H1 (cell line): Measurements from ENCODE around the gene AUH. TPM values are rescaled to one million over a fixed set of nuclear protein-coding genes. Genes with fewer than 3 reads are reported as not detected.

Experiments
- CTCF ChIA-PET: fragments of 300-600 bp; sonication (Branson Sonifier 250); formaldehyde crosslinking; loops from one replicate; lab custom pipeline; 2021; ENCODE audit not compliant: partially characterized antibody; lab: Charles Lee
- POLR2A ChIA-PET: fragments of 300-600 bp; sonication (Branson Sonifier 250); formaldehyde crosslinking; loops from one replicate; lab custom pipeline; 2021; ENCODE audit warnings: inconsistent platforms; ENCODE audit not compliant: partially characterized antibody; lab: Charles Lee
- DNase-seq, 2 experiments: peaks; one replicate each; pipeline versions ENCODE4 v3.0.0 to v3.0.0-alpha.2; 2010 to 2022; ENCODE audit warnings: low spot score in 2 of 2, low read depth in 1 of 2, mixed read lengths in 1 of 2
- FAIRE-seq: peaks from 2 replicates; lab custom pipeline; 2011; peaks lifted over from hg19 to GRCh38; lab: Jason Lieb, UNC
- H2AFZ ChIP-seq: 2 replicates; pipeline ENCODE4 v1.8.1; 2012; ENCODE audit warnings: low read length, inconsistent platforms
- H2AK5ac ChIP-seq: 2 replicates; pipeline ENCODE4 v1.6.1; 2013; ENCODE audit warnings: low read depth, low read length
- H2BK120ac ChIP-seq: replicated peaks from 2 replicates; pipeline ENCODE3; 2013; ENCODE audit warnings: low read depth, low read length, inconsistent platforms
- H2BK12ac ChIP-seq: 2 replicates; pipeline ENCODE4 v1.6.1; 2013; ENCODE audit warnings: low read depth, low read length
- H2BK15ac ChIP-seq: 2 replicates; pipeline ENCODE4 v1.6.1; 2013; ENCODE audit warnings: low read length
- H2BK20ac ChIP-seq: 2 replicates; pipeline ENCODE4 v1.6.1; 2013; ENCODE audit warnings: low read length
- H2BK5ac ChIP-seq: 2 replicates; pipeline ENCODE4 v1.6.1; 2013; ENCODE audit warnings: low read depth, low read length
- H3K14ac ChIP-seq: 2 replicates; pipeline ENCODE4 v1.6.1; 2013; ENCODE audit warnings: inconsistent platforms; ENCODE audit not compliant: insufficient read length
- H3K18ac ChIP-seq: 2 replicates; pipeline ENCODE4 v1.6.1; 2013; ENCODE audit warnings: low read length; ENCODE audit errors: extremely low read depth
- H3K23ac ChIP-seq: 2 replicates; pipeline ENCODE4 v1.6.1; 2013; ENCODE audit warnings: inconsistent platforms; ENCODE audit not compliant: insufficient read length
- H3K23me2 ChIP-seq: 2 replicates; pipeline ENCODE4 v1.6.1; 2013; ENCODE audit warnings: low read depth, low read length
- H3K27ac ChIP-seq: 2 replicates; pipeline ENCODE4 v1.6.1; 2011; ENCODE audit warnings: low read depth, low read length, inconsistent platforms
- H3K27me3 ChIP-seq, 4 experiments: replicated peaks in 1 of 4; 1 replicate in 1 of 4; 2 replicates in 3 of 4; pipeline versions ENCODE4 v1.6.1 to v1.8.1; 2011 to 2013; ENCODE audit warnings: low read length in 3 of 4, mild to moderate bottlenecking in 3 of 4, inconsistent platforms in 2 of 4, mixed read lengths in 2 of 4, moderate library complexity in 1 of 4; ENCODE audit not compliant: control insufficient read depth in 3 of 4, insufficient read depth in 3 of 4; ENCODE audit errors: extremely low read depth in 1 of 4
- H3K36me3 ChIP-seq, 4 experiments: 2 replicates each; pipeline versions ENCODE4 v1.6.1 to v1.8.1; 2011 to 2013; ENCODE audit warnings: mild to moderate bottlenecking in 4 of 4, low read length in 3 of 4, moderate library complexity in 2 of 4, control low read depth in 1 of 4, inconsistent platforms in 1 of 4; ENCODE audit not compliant: insufficient read depth in 4 of 4, control insufficient read depth in 2 of 4
- H3K4ac ChIP-seq: replicated peaks from 2 replicates; pipeline ENCODE3; 2013; ENCODE audit warnings: low read length, low read depth, mixed read lengths, inconsistent platforms; ENCODE audit not compliant: insufficient read length
- H3K4me1 ChIP-seq, 4 experiments: replicated peaks in 1 of 4; 1 replicate in 1 of 4; 2 replicates in 3 of 4; pipeline versions ENCODE4 v1.6.1 to v1.8.1; 2011 to 2013; ENCODE audit warnings: low read length in 3 of 4, inconsistent platforms in 2 of 4, mixed read lengths in 1 of 4; ENCODE audit not compliant: insufficient read depth in 4 of 4, control insufficient read depth in 3 of 4
- H3K4me2 ChIP-seq, 2 experiments: 2 replicates each; pipeline versions ENCODE4 v1.6.1 to v1.8.1; 2011 to 2013; ENCODE audit warnings: low read depth in 2 of 2, low read length in 2 of 2, control low read depth in 1 of 2, inconsistent platforms in 1 of 2, mild to moderate bottlenecking in 1 of 2; ENCODE audit not compliant: insufficient read depth in 1 of 2
- H3K4me3 ChIP-seq, 4 experiments: fragments of 200-600, 300-600 bp in 1 of 4; sonication (generic), shearing (Covaris generic), sonication (Bioruptor Twin) in 1 of 4; 2 replicates each; pipeline versions ENCODE4 v1.5.1 to v1.8.1; 2011 to 2016; ENCODE audit warnings: low read length in 4 of 4, low read depth in 3 of 4, control low read depth in 2 of 4, inconsistent platforms in 2 of 4, mild to moderate bottlenecking in 2 of 4, mixed read lengths in 1 of 4, moderate library complexity in 1 of 4; ENCODE audit not compliant: insufficient read depth in 2 of 4; ENCODE audit errors: extremely low read depth in 1 of 4
- H3K56ac ChIP-seq: replicated peaks from 2 replicates; pipeline ENCODE3; 2013; ENCODE audit warnings: low read depth, mild to moderate bottlenecking, mixed read lengths, low read length, inconsistent platforms; ENCODE audit not compliant: insufficient read length
- H3K79me1 ChIP-seq: 2 replicates; pipeline ENCODE4 v1.6.1; 2013; ENCODE audit warnings: low read depth, low read length, control low read depth
- H3K79me2 ChIP-seq, 2 experiments: 2 replicates each; pipeline versions ENCODE4 v1.6.1 to v1.8.1; 2012 to 2013; ENCODE audit warnings: low read length in 2 of 2, mild to moderate bottlenecking in 2 of 2, inconsistent platforms in 1 of 2; ENCODE audit not compliant: insufficient read depth in 2 of 2, control insufficient read depth in 1 of 2
- H3K9ac ChIP-seq, 4 experiments: replicated peaks in 1 of 4; 1 replicate in 1 of 4; 2 replicates in 3 of 4; pipeline versions ENCODE4 v1.6.1 to v1.8.1; 2011 to 2013; ENCODE audit warnings: low read depth in 3 of 4, low read length in 3 of 4, control low read depth in 2 of 4, mild to moderate bottlenecking in 2 of 4, moderate library complexity in 2 of 4, inconsistent platforms in 1 of 4; ENCODE audit errors: extremely low read depth in 1 of 4
- H3K9me3 ChIP-seq, 2 experiments: 2 replicates each; pipeline versions ENCODE4 v1.6.1 to v1.8.1; 2012 to 2013; ENCODE audit warnings: mild to moderate bottlenecking in 2 of 2, moderate library complexity in 2 of 2, control low read depth in 1 of 2, inconsistent platforms in 1 of 2, low read depth in 1 of 2, low read length in 1 of 2, mixed read lengths in 1 of 2; ENCODE audit not compliant: insufficient read depth in 2 of 2
- H4K20me1 ChIP-seq, 2 experiments: replicated peaks in 1 of 2; 2 replicates each; pipeline versions ENCODE3 to v1.8.1; 2011 to 2013; ENCODE audit warnings: inconsistent platforms in 2 of 2, low read length in 2 of 2, mild to moderate bottlenecking in 1 of 2; ENCODE audit not compliant: insufficient read depth in 2 of 2, control insufficient read depth in 1 of 2
- H4K5ac ChIP-seq: 2 replicates; pipeline ENCODE4 v1.6.1; 2013; ENCODE audit warnings: low read length, low read depth, mixed read lengths, inconsistent platforms; ENCODE audit not compliant: insufficient read length
- H4K8ac ChIP-seq: 2 replicates; pipeline ENCODE4 v1.8.0; 2013; ENCODE audit warnings: mild to moderate bottlenecking, moderate library complexity, low read length, inconsistent platforms; ENCODE audit not compliant: insufficient read depth; ENCODE audit errors: extremely low read depth
- H4K91ac ChIP-seq: replicated peaks from 2 replicates; pipeline ENCODE3; 2013; ENCODE audit warnings: low read length, mixed read lengths, inconsistent platforms; ENCODE audit not compliant: insufficient read length
- HDAC2 ChIP-seq, 2 experiments: fragments of 300-600 bp in 1 of 2; sonication (generic) in 1 of 2; IDR thresholded peaks; 2 replicates each; pipeline ENCODE4 v1.6.1; 2011 to 2012; ENCODE audit warnings: low read depth in 2 of 2, low read length in 2 of 2, mild to moderate bottlenecking in 2 of 2, moderate library complexity in 2 of 2, borderline replicate concordance in 1 of 2, inconsistent platforms in 1 of 2
- NANOG ChIP-seq: IDR thresholded peaks from 2 replicates; pipeline ENCODE4 v1.6.1; 2011; ENCODE audit warnings: low read length, low read depth, mild to moderate bottlenecking, inconsistent platforms; ENCODE audit not compliant: insufficient read depth, poor library complexity, severe bottlenecking
- WGBS, 2 experiments: shearing (Covaris generic) in 1 of 2; methylation state at CpG; one replicate each; pipeline versions ENCODE4 v1.1.6 to v1.1.7; 2013 to 2015; ENCODE audit warnings: low lambda C conversion rate in 2 of 2, mixed read lengths in 2 of 2, inconsistent platforms in 1 of 2, low coverage in 1 of 2, missing lambda C conversion rate in 1 of 2; ENCODE audit not compliant: insufficient replicate concordance in 2 of 2, insufficient coverage in 1 of 2, insufficient read length in 1 of 2; ENCODE audit errors: extremely low coverage in 1 of 2, missing lambda C conversion rate in 1 of 2; 5-methylcytosine and 5-hydroxymethylcytosine counted together
- polyA plus RNA-seq, 7 experiments: library from polyadenylated mRNA; depleted of rRNA in 3 of 7; stranded (reverse) in 5 of 7; unstranded in 2 of 7; fragments of >200 nt in 5 of 7; fragments of 200-250 nt in 2 of 7; gene quantifications; 1 replicate in 5 of 7; 2 replicates in 1 of 7; 4 replicates in 1 of 7; pipeline versions ENCODE4 v1.2.1 to v1.2.3, GENCODE V29; 2011 to 2013; ENCODE audit warnings: missing spikeins in 2 of 7, mixed read lengths in 2 of 7
- total RNA-seq: library from RNA; stranded (reverse); fragmentation: NEBNext Ultra II Directional; extraction: Animal tissue kit (Norgen Biotek cat#: 25700); gene quantifications from 2 replicates; pipeline ENCODE4 v1.2.1, GENCODE V29; 2021

Gene AUH
- total and polyA plus RNA-seq, 2 of the 8 experiments (the other 6 are each of a cell fraction or from before 2014, with no cell fraction given): 5.8 to 21.9 TPM

DNA sequence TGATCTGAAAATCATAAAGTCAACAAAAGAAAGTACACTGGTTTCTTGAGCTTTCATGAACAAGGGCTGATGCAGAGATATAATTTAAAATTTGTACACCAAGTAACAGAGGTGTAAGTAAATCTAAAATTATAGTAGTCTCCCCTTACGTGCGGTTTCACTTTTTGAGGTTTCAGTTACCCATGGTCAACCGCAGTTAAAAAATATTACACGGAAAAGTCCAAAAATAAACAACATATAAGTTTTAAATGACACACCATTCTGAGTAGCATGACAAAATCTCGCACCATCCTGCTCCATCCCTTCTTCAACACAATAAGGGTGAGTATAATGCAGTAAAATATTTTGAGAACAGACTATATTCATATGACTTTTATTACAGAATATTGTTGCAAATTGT lies 54.4 kb downstream of the AUH start:
- 91% methylated on average over 5 of the region's 5 CpGs; no CpG with 5 or more reads in 1 of the 2 experiments for WGBS, 2 experiments
- no peak overlapping the region for H2BK20ac ChIP-seq

More for the DNA sequence above, 54.4 kb downstream of the AUH start:
- DNase-seq (no peak), FAIRE-seq (no peak)
- Histone ChIP-seq H4K91ac (no peak overlapping the region), H2BK120ac (no peak overlapping the region), H3K4me2 (no peak overlapping the region), H3K23me2 (no peaks in the 10 kb centered on the region), H3K4me3 (no peak overlapping the region), H2AK5ac (no peak overlapping the region), H2BK15ac (no peak overlapping the region), H3K23ac (no peak overlapping the region), H3K56ac (no peak overlapping the region), H3K14ac (no peak overlapping the region), H3K4ac (no peak overlapping the region), H4K8ac (no peak overlapping the region), H2AFZ (no peak overlapping the region), H2BK12ac (no peak overlapping the region), H3K27me3 (no peaks in the 10 kb centered on the region), H3K27ac (no peak overlapping the region), H2BK5ac (no peak overlapping the region), H3K79me1 (peaks cover 6% of the 10 kb centered on the region; the same call in 1 of the 2 replicates), H3K4me1 (peaks cover 0 to 4% (median 1%) of the 10 kb centered on the region in 4 experiments; a peak in 1 of 7 replicates), H3K9ac (no peak overlapping the region), H3K79me2 (peaks cover 0 to 3% of the 10 kb centered on the region in 2 experiments; a peak in 1 of 4 replicates), H4K20me1 (peaks cover 0 to 3% of the 10 kb centered on the region in 2 experiments), H3K18ac (no peak overlapping the region), H3K9me3 (no peaks in the 10 kb centered on the region), H4K5ac (no peak overlapping the region), H3K36me3 (peaks cover 0 to 2% (median 0%) of the 10 kb centered on the region in 4 experiments; a peak in 1 of 8 replicates)
- ChIA-PET CTCF (no interaction called here), POLR2A (no interaction called here)
- TF ChIP-seq NANOG (no peak), HDAC2 (IDR thresholded peaks at IDR 0.05; ENCODE audit: borderline replicate concordance in 1 of 2, low read depth in 2 of 2, low read length in 2 of 2) (no peak)
- TF ChIP-seq, all 59 proteins: peak for 0
